KMS-11 (cell line): ENCODE results near the gene GALNT5.
"Not testable (repeated sequence)": the region's sequence is repeated elsewhere in the genome, so short reads cannot be mapped to it uniquely, and the experiment has no call there.

Source experiments
- H2AFZ ChIP-seq: fragments of 200-600 bp; sonication (generic); 2 replicates; pipeline ENCODE4 v1.6.1; 2016; ENCODE audit warnings: antibody characterized with exemption, mixed run types, low read depth
- H3K27ac ChIP-seq: fragments of 200-600 bp; sonication (generic); 2 replicates; pipeline ENCODE4 v1.6.1; 2016; ENCODE audit warnings: mild to moderate bottlenecking, mixed run types
- H3K27me3 ChIP-seq: fragments of 200-600 bp; sonication (generic); 2 replicates; pipeline ENCODE4 v1.6.1; 2017; ENCODE audit warnings: mild to moderate bottlenecking, low read depth, mixed run types, moderate library complexity; ENCODE audit not compliant: insufficient read depth
- H3K36me3 ChIP-seq: fragments of 200-600 bp; sonication (generic); 2 replicates; pipeline ENCODE4 v1.6.1; 2017; ENCODE audit warnings: mild to moderate bottlenecking, mixed run types; ENCODE audit not compliant: insufficient read depth
- H3K4me1 ChIP-seq: fragments of 200-600 bp; sonication (generic); 2 replicates; pipeline ENCODE4 v1.6.1; 2016; ENCODE audit warnings: mild to moderate bottlenecking, low read depth, mixed run types; ENCODE audit not compliant: poor library complexity, severe bottlenecking
- H3K4me2 ChIP-seq: fragments of 200-600 bp; sonication (generic); 2 replicates; pipeline ENCODE4 v1.7.0; 2016; ENCODE audit warnings: mild to moderate bottlenecking, mixed run types
- H3K4me3 ChIP-seq: fragments of 200-600 bp; sonication (generic); IDR thresholded peaks from 2 replicates; pipeline ENCODE4 v1.6.1; 2017; ENCODE audit warnings: low read depth, low read length, mixed read lengths; ENCODE audit not compliant: insufficient read depth
- H3K79me2 ChIP-seq: fragments of 200-600 bp; sonication (generic); 2 replicates; pipeline ENCODE4 v1.6.1; 2016; ENCODE audit warnings: low read depth, mixed run types; ENCODE audit not compliant: insufficient read depth
- H3K9ac ChIP-seq: fragments of 200-600 bp; sonication (generic); 2 replicates; pipeline ENCODE4 v1.6.1; 2016; ENCODE audit warnings: mild to moderate bottlenecking, mixed run types
- H4K20me1 ChIP-seq: fragments of 200-600 bp; sonication (generic); 2 replicates; pipeline ENCODE4 v1.6.1; 2016; ENCODE audit warnings: mild to moderate bottlenecking, mixed run types; ENCODE audit not compliant: insufficient read depth
- CTCF ChIP-seq: fragments of 200-600 bp; sonication (generic); conservative IDR thresholded peaks from 2 replicates; pipeline ENCODE4 v1.6.1; 2017; ENCODE audit warnings: low read depth, mild to moderate bottlenecking, antibody characterized with exemption, low read length, moderate library complexity, mixed read lengths

GALNT5 gene

GRCh38 chr2:157339965-157340655 is 82.6 kb downstream of the GALNT5 start:
- Histone ChIP-seq H2AFZ (no peak overlapping the region), H3K4me3 (no peak overlapping the region), H3K9ac (no peak overlapping the region), H3K79me2 (no peaks in the 10 kb centered on the region), H3K4me2 (no peak overlapping the region), H3K27ac (no peak overlapping the region), H3K27me3 (no peaks in the 10 kb centered on the region), H4K20me1 (no peaks in the 10 kb centered on the region), H3K36me3 (no peaks in the 10 kb centered on the region), H3K4me1 (no peaks in the 10 kb centered on the region)
- no peak for TF ChIP-seq CTCF

GRCh38 chr2:157341381-157341780 is 83.9 kb downstream of the GALNT5 start:
- not testable (repeated sequence) for H4K20me1 ChIP-seq, H3K9ac ChIP-seq, H3K4me3 ChIP-seq, H3K27me3 ChIP-seq, H2AFZ ChIP-seq, H3K27ac ChIP-seq, H3K79me2 ChIP-seq, H3K4me2 ChIP-seq, H3K36me3 ChIP-seq, H3K4me1 ChIP-seq

- Histone ChIP-seq H3K4me1 (no peaks in the 10 kb centered on the region), H4K20me1 (no peaks in the 10 kb centered on the region), H3K27me3 (no peaks in the 10 kb centered on the region), H3K27ac (no peak overlapping the region), H3K4me3 (no peak overlapping the region), H3K9ac (no peak overlapping the region), H3K79me2 (no peaks in the 10 kb centered on the region), H2AFZ (no peak overlapping the region), H3K36me3 (no peaks in the 10 kb centered on the region), H3K4me2 (no peak overlapping the region)
- no peak for TF ChIP-seq CTCF
Observed at GRCh38 chr2:157345647-157346389, 88.3 kb downstream of the GALNT5 start.

GRCh38 chr2:157348291-157348921 is 90.9 kb downstream of the GALNT5 start:
- Histone ChIP-seq H3K27me3 (no peaks in the 10 kb centered on the region), H3K79me2 (no peaks in the 10 kb centered on the region), H3K4me2 (no peak overlapping the region), H2AFZ (no peak overlapping the region), H3K36me3 (no peaks in the 10 kb centered on the region), H4K20me1 (no peaks in the 10 kb centered on the region), H3K9ac (no peak overlapping the region), H3K27ac (no peak overlapping the region), H3K4me1 (no peaks in the 10 kb centered on the region), H3K4me3 (no peak overlapping the region)
- no peak for TF ChIP-seq CTCF
